Liver (tissue), 9 donors: Measurements from ENCODE around the gene CCDC106. TPM values are rescaled to one million over a fixed set of nuclear protein-coding genes. Genes with fewer than 3 reads are reported as not detected.

Experiments used
- DNase-seq: peaks from one replicate; pipeline ENCODE4 v3.0.0-alpha.2; 2017; ENCODE audit warnings: low spot score
- H3K27ac ChIP-seq, 2 donors: one replicate each; pipeline ENCODE4 v1.7.0; 2013; ENCODE audit warnings: inconsistent platforms in 2 of 2, low read length in 2 of 2, control low read depth in 1 of 2, low read depth in 1 of 2, mild to moderate bottlenecking in 1 of 2
- H3K27me3 ChIP-seq, 4 donors: one replicate each; pipeline versions ENCODE4 v1.6.1 to v1.7.0; 2013; ENCODE audit warnings: low read length in 3 of 4, inconsistent platforms in 1 of 4, mild to moderate bottlenecking in 1 of 4, moderate library complexity in 1 of 4; ENCODE audit not compliant: control insufficient read depth in 4 of 4, insufficient read depth in 4 of 4
- H3K36me3 ChIP-seq, 4 donors: one replicate each; pipeline versions ENCODE4 v1.6.1 to v1.7.0; 2013; ENCODE audit warnings: low read length in 3 of 4, mild to moderate bottlenecking in 3 of 4, low read depth in 1 of 4, moderate library complexity in 1 of 4; ENCODE audit not compliant: control insufficient read depth in 4 of 4, insufficient read depth in 3 of 4
- H3K4me1 ChIP-seq, 4 donors: one replicate each; pipeline versions ENCODE4 v1.6.1 to v1.7.0; 2013; ENCODE audit warnings: low read length in 3 of 4, mild to moderate bottlenecking in 3 of 4, moderate library complexity in 1 of 4; ENCODE audit not compliant: control insufficient read depth in 4 of 4, insufficient read depth in 4 of 4
- H3K4me3 ChIP-seq, 3 donors: one replicate each; pipeline versions ENCODE4 v1.6.1 to v1.7.0; 2013; ENCODE audit warnings: low read length in 3 of 3, control low read depth in 1 of 3, low read depth in 1 of 3, mild to moderate bottlenecking in 1 of 3
- H3K9ac ChIP-seq, 2 donors: one replicate each; pipeline ENCODE4 v1.7.0; 2013; ENCODE audit warnings: low read length in 2 of 2, mild to moderate bottlenecking in 2 of 2, moderate library complexity in 2 of 2, control low read depth in 1 of 2, low read depth in 1 of 2
- H3K9me3 ChIP-seq, 4 donors: one replicate each; pipeline versions ENCODE4 v1.6.1 to v1.7.0; 2013; ENCODE audit warnings: low read length in 3 of 4; ENCODE audit not compliant: control insufficient read depth in 4 of 4
- EGR1 ChIP-seq, 2 donors: IDR thresholded peaks; 2 replicates each; pipeline ENCODE4 v1.6.1; 2016 to 2018; ENCODE audit warnings: antibody characterized with exemption in 2 of 2, low read depth in 2 of 2
- FOXA1 ChIP-seq: IDR thresholded peaks from 2 replicates; pipeline ENCODE4 v1.6.1; 2016; ENCODE audit warnings: antibody characterized with exemption
- FOXA2 ChIP-seq: IDR thresholded peaks from 2 replicates; pipeline ENCODE4 v1.6.1; 2016; ENCODE audit warnings: antibody characterized with exemption
- GABPA ChIP-seq, 2 donors: IDR thresholded peaks in 1 of 2; conservative IDR thresholded peaks in 1 of 2; 2 replicates each; pipeline ENCODE4 v1.6.1; 2016; ENCODE audit warnings: antibody characterized with exemption in 2 of 2, mild to moderate bottlenecking in 1 of 2, moderate library complexity in 1 of 2
- HNF4A ChIP-seq, 2 donors: conservative IDR thresholded peaks; 2 replicates each; pipeline ENCODE4 v1.6.1; 2016; ENCODE audit warnings: antibody characterized with exemption in 2 of 2, mild to moderate bottlenecking in 2 of 2
- HNF4G ChIP-seq: IDR thresholded peaks from 2 replicates; pipeline ENCODE4 v1.6.1; 2016; ENCODE audit warnings: antibody characterized with exemption
- JUND ChIP-seq, 2 donors: IDR thresholded peaks; 2 replicates each; pipeline ENCODE4 v1.6.1; 2016; ENCODE audit warnings: antibody characterized with exemption in 2 of 2
- NR2F2 ChIP-seq: IDR thresholded peaks from 2 replicates; pipeline ENCODE4 v1.6.1; 2016; ENCODE audit warnings: antibody characterized with exemption
- SP1 ChIP-seq: IDR thresholded peaks from 2 replicates; pipeline ENCODE4 v1.6.1; 2018; ENCODE audit warnings: antibody characterized with exemption, mild to moderate bottlenecking
- TAF1 ChIP-seq: conservative IDR thresholded peaks from 2 replicates; pipeline ENCODE4 v1.6.1; 2016; ENCODE audit warnings: antibody characterized with exemption, mild to moderate bottlenecking
- YY1 ChIP-seq: IDR thresholded peaks from 2 replicates; pipeline ENCODE4 v1.6.1; 2016; ENCODE audit warnings: antibody characterized with exemption, mild to moderate bottlenecking
- WGBS: extraction: QIAGEN DNeasy Blood & Tissue Kit; methylation state at CpG from one replicate; pipeline ENCODE4 v1.1.7; 2013; 5-methylcytosine and 5-hydroxymethylcytosine counted together
- polyA plus RNA-seq, 2 donors: library from polyadenylated mRNA; stranded (reverse) in 1 of 2; unstranded in 1 of 2; fragments of 200-250 nt in 1 of 2; fragments of >200 nt in 1 of 2; fragmentation: Nextera tagmentation in 1 of 2; extraction: Ambion mirVana in 1 of 2; gene quantifications; one replicate each; pipeline versions ENCODE4 v1.2.1 to v1.2.3, GENCODE V29; 2013 to 2015
- total RNA-seq, 2 donors: library from RNA; depleted of rRNA; stranded (reverse); fragments of >200 nt; gene quantifications; one replicate each; pipeline ENCODE4 v1.2.3, GENCODE V29; 2014
- TF ChIP-seq, protein P1 (sequence below): fragments of 150-350 bp; IDR thresholded peaks from 2 replicates; pipeline ENCODE4 v1.5.1; 2017; ENCODE audit warnings: improper control_type of control experiment, low read depth, low read length; ENCODE audit not compliant: missing input control
- TF ChIP-seq, protein P2 (sequence below): IDR thresholded peaks from 2 replicates; pipeline ENCODE4 v1.6.1; 2016; ENCODE audit warnings: antibody characterized with exemption
- TF ChIP-seq, protein P3 (sequence below): IDR thresholded peaks from 2 replicates; pipeline ENCODE4 v1.6.1; 2016; ENCODE audit warnings: antibody characterized with exemption
- TF ChIP-seq, protein P4 (sequence below): IDR thresholded peaks from 2 replicates; pipeline ENCODE4 v1.6.1; 2016; ENCODE audit warnings: antibody characterized with exemption, mild to moderate bottlenecking
- TF ChIP-seq, protein P5 (sequence below): IDR thresholded peaks from 2 replicates; pipeline ENCODE4 v1.6.1; 2016; ENCODE audit warnings: antibody characterized with exemption
- donor health status: healthy.
- donor health status: healthy.
- donor health status: healthy.
- donor health status: healthy.
- donor health status: healthy.

Gene CCDC106
- total and polyA plus RNA-seq, 4 donors: 3.6 to 13.5 (median 5.9) TPM

DNA sequence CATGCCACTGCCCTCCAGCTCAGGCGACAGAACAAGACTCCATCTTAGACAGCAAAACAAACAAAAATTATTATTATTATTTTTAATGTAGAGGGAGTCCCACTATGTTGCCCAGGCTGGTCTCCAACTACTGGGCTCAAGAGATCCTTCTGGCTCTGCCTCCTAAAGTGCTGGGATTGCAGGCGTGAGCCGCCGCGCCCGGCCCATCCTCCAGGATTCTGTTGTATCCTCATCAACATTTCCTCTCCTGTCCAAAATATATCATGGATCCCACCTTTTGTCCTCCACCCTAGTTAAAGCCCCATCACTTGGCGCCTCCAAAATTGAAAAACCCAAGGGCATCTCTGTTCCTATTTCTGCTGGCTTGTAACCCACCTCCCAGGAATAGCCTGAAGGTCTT is 24.9 kb upstream of the CCDC106 start:
- Histone ChIP-seq H3K9me3 (no peaks in the 10 kb centered on the region), H3K9ac (no peak overlapping the region), H3K27me3 (no peaks in the 10 kb centered on the region), H3K4me3 (no peak overlapping the region), H3K36me3 (peaks cover 0 to 4% (median 1%) of the 10 kb centered on the region in 4 donors), H3K27ac (no peak overlapping the region), H3K4me1 (peaks cover 0 to 12% (median 7%) of the 10 kb centered on the region in 4 donors)
- TF ChIP-seq TAF1 (no peak), FOXA2 (no peak)
- no peak for DNase-seq
- WGBS: 97% methylated on average over 7 of the region's 7 CpGs

DNA sequence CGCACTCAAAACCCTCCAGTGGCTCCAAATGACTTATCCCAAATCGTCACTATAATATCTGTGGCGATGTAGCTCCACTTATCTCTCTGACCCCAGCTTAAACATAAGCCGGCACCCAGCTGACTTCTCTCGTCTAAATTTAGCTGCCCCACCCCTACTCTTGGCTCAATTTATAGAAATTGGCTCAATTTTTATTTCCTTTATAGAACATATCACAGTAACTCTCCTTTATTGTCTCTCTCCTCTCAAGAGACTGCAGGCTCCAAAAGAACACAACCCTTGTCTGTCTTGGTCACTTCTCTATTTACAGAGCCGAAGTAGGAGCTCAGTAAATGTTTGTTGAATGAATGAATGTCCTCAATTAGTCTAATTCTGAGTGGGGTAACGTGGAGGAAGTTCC is 24.5 kb upstream of the CCDC106 start:
- no peak overlapping the region for H3K4me3 ChIP-seq
- H3K4me1 ChIP-seq: peaks cover 0 to 12% (median 7%) of the 10 kb centered on the region in 4 donors
- 74% methylated on average over 7 of the region's 7 CpGs for WGBS
- H3K9me3 ChIP-seq: no peaks in the 10 kb centered on the region
- no peaks in the 10 kb centered on the region for H3K27me3 ChIP-seq
- peaks cover 0 to 4% (median 1%) of the 10 kb centered on the region in 4 donors for H3K36me3 ChIP-seq
- H3K27ac ChIP-seq: no peak overlapping the region
- DNase-seq: no peak
- no peak for TF ChIP-seq GABPA (IDR thresholded peaks at IDR 0.05 in 1 of 2, conservative IDR thresholded peaks at IDR 0.05 in 1 of 2)
- TF ChIP-seq NR2F2: no peak
- TF ChIP-seq YY1: no peak
- TF ChIP-seq EGR1 (IDR thresholded peaks at IDR 0.05; ENCODE audit: low read depth in 2 of 2): no peak
- no peak overlapping the region for H3K9ac ChIP-seq

DNA sequence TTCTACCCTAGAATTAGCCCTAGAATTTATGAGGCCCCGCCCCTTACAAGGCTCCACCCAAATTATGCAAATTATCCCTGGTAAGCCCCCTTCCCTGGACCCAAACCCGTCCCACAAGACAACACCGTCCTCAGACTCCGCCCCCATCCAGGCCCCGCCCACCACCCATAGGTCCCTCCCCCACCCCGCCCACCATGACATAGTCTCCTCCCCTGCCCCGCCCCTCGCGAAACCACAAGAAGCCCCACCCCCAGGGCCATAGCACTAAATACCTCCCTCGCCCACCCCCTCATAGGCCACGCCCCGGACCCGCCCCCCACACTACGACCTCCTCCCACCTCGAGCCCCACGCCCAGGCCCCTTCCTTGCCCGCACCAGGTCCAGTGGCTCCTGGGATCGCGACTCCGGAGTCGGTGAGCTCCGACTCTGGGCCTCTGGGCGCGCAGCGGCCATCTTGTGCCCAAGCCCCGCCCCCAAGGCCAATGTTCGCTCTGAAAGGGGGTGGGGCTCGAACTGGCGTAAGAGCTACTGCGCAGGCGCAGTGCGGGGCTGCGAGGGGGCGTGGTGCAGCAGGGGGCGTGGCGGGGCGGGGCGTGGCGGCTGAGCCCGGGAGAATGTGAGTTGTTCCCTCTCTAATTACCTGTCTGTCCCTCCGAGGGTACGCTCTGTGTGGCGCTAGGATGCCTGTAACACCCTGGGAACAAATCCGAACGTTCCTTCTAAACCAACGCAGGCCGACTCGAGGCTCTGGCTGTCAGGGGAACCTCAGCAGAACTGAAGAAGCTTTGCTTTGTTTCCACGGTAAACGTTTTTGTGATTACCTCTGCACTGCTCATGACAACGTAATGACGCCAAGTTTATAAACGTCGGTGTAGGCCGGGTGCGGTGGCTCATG is 23.7 kb upstream of the CCDC106 start, which contains the start of gene ZNF784:
Gene ZNF784 (minus strand): TSS at position 458 of the 895 bp plus-strand sequence. CDS start 5 bp downstream, at position 453.
- H3K27me3 ChIP-seq: no peaks in the 10 kb centered on the region
- peak within 1 kb of the TSS; percentile 88 to 93 for H3K27ac ChIP-seq
- DNase-seq: peak; percentile 96
- WGBS: under 1% methylated on average over 56 of the region's 56 CpGs
- peaks cover 0 to 12% (median 7%) of the 10 kb centered on the region in 4 donors for H3K4me1 ChIP-seq
- peaks cover 0 to 4% (median 1%) of the 10 kb centered on the region in 4 donors for H3K36me3 ChIP-seq
- TF ChIP-seq EGR1 (IDR thresholded peaks at IDR 0.05; ENCODE audit: low read depth in 2 of 2): no peak
- peak in 1 of 2 donors; percentile 27 for TF ChIP-seq HNF4A (conservative IDR thresholded peaks at IDR 0.05)
- TF ChIP-seq JUND (IDR thresholded peaks at IDR 0.05): no peak
- no peak for TF ChIP-seq FOXA2
- TF ChIP-seq SP1: peak; percentile 80
- TF ChIP-seq, protein P1, sequence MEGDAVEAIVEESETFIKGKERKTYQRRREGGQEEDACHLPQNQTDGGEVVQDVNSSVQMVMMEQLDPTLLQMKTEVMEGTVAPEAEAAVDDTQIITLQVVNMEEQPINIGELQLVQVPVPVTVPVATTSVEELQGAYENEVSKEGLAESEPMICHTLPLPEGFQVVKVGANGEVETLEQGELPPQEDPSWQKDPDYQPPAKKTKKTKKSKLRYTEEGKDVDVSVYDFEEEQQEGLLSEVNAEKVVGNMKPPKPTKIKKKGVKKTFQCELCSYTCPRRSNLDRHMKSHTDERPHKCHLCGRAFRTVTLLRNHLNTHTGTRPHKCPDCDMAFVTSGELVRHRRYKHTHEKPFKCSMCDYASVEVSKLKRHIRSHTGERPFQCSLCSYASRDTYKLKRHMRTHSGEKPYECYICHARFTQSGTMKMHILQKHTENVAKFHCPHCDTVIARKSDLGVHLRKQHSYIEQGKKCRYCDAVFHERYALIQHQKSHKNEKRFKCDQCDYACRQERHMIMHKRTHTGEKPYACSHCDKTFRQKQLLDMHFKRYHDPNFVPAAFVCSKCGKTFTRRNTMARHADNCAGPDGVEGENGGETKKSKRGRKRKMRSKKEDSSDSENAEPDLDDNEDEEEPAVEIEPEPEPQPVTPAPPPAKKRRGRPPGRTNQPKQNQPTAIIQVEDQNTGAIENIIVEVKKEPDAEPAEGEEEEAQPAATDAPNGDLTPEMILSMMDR: no peak
- TF ChIP-seq, protein P2, sequence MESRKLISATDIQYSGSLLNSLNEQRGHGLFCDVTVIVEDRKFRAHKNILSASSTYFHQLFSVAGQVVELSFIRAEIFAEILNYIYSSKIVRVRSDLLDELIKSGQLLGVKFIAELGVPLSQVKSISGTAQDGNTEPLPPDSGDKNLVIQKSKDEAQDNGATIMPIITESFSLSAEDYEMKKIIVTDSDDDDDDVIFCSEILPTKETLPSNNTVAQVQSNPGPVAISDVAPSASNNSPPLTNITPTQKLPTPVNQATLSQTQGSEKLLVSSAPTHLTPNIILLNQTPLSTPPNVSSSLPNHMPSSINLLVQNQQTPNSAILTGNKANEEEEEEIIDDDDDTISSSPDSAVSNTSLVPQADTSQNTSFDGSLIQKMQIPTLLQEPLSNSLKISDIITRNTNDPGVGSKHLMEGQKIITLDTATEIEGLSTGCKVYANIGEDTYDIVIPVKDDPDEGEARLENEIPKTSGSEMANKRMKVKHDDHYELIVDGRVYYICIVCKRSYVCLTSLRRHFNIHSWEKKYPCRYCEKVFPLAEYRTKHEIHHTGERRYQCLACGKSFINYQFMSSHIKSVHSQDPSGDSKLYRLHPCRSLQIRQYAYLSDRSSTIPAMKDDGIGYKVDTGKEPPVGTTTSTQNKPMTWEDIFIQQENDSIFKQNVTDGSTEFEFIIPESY: no peak
- TF ChIP-seq, protein P3, sequence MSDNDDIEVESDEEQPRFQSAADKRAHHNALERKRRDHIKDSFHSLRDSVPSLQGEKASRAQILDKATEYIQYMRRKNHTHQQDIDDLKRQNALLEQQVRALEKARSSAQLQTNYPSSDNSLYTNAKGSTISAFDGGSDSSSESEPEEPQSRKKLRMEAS: no peak
- TF ChIP-seq, protein P4, sequence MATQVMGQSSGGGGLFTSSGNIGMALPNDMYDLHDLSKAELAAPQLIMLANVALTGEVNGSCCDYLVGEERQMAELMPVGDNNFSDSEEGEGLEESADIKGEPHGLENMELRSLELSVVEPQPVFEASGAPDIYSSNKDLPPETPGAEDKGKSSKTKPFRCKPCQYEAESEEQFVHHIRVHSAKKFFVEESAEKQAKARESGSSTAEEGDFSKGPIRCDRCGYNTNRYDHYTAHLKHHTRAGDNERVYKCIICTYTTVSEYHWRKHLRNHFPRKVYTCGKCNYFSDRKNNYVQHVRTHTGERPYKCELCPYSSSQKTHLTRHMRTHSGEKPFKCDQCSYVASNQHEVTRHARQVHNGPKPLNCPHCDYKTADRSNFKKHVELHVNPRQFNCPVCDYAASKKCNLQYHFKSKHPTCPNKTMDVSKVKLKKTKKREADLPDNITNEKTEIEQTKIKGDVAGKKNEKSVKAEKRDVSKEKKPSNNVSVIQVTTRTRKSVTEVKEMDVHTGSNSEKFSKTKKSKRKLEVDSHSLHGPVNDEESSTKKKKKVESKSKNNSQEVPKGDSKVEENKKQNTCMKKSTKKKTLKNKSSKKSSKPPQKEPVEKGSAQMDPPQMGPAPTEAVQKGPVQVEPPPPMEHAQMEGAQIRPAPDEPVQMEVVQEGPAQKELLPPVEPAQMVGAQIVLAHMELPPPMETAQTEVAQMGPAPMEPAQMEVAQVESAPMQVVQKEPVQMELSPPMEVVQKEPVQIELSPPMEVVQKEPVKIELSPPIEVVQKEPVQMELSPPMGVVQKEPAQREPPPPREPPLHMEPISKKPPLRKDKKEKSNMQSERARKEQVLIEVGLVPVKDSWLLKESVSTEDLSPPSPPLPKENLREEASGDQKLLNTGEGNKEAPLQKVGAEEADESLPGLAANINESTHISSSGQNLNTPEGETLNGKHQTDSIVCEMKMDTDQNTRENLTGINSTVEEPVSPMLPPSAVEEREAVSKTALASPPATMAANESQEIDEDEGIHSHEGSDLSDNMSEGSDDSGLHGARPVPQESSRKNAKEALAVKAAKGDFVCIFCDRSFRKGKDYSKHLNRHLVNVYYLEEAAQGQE: no peak
- TF ChIP-seq, protein P5, sequence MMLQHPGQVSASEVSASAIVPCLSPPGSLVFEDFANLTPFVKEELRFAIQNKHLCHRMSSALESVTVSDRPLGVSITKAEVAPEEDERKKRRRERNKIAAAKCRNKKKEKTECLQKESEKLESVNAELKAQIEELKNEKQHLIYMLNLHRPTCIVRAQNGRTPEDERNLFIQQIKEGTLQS: no peak
- TF ChIP-seq HNF4G: no peak
- TF ChIP-seq FOXA1: no peak
- TF ChIP-seq YY1: peak; percentile 98
- no peak for TF ChIP-seq GABPA (IDR thresholded peaks at IDR 0.05 in 1 of 2, conservative IDR thresholded peaks at IDR 0.05 in 1 of 2)
- peak within 1 kb of the TSS; percentile 53 to 75 (median 64) for H3K4me3 ChIP-seq
- no peaks in the 10 kb centered on the region for H3K9me3 ChIP-seq
- H3K9ac ChIP-seq: no peak within 1 kb of the TSS
